HepG2 (cell line): ENCODE results near the gene ARHGAP19. TPM values are rescaled to one million over a fixed set of nuclear protein-coding genes. Genes with fewer than 3 reads are reported as not detected.

ENCODE experiments used
- ATAC-seq: fragments of 200-7000 bp; cut with Tn5 transposase; 3 replicates; pipeline ENCODE4 v1.9.1; 2020; ENCODE audit warnings: mild to moderate bottlenecking, moderate library complexity
- BruUV-seq: library from RNA; stranded (reverse); fragments of 400-500 nt; replicated peaks from 2 replicates; lab custom pipeline; 2021; lab: Mats Ljungman, UMichigan
- CTCF ChIA-PET: fragments of 300-600 bp; formaldehyde crosslinking; extraction: SDS; loops from one replicate; lab custom pipeline; 2021; ENCODE audit warnings: low total read pairs, inconsistent platforms, low intra/inter-chr PET ratio; lab: Yijun Ruan, JAX
- POLR2A ChIA-PET: fragments of 350-600 bp; sonication (Branson Sonifier 250); formaldehyde crosslinking; loops from one replicate; lab custom pipeline; 2020; ENCODE audit warnings: antibody characterized with exemption, inconsistent platforms; lab: Yijun Ruan, JAX
- DNase-seq: peaks from one replicate; pipeline ENCODE4 v3.0.0-alpha.2; 2015; ENCODE audit warnings: low spot score
- FAIRE-seq: peaks from 3 replicates; lab custom pipeline; 2011; peaks lifted over from hg19 to GRCh38; lab: Jason Lieb, UNC
- H2AFZ ChIP-seq: one replicate; pipeline ENCODE4 v1.6.1; 2011; ENCODE audit warnings: low read length, inconsistent platforms
- H3K27ac ChIP-seq: fragments of 300-600 bp; 3 replicates; pipeline ENCODE4 v1.8.0; 2011; ENCODE audit warnings: mixed run types, mild to moderate bottlenecking, mixed read lengths, low read length, inconsistent platforms; ENCODE audit not compliant: insufficient read depth; ENCODE audit errors: extremely low read length
- H3K27me3 ChIP-seq, 2 experiments: fragments of 200-600 bp in 1 of 2; 2 replicates in 1 of 2; 3 replicates in 1 of 2; pipeline versions ENCODE4 v1.6.0 to v1.8.0; 2011; ENCODE audit warnings: low read length in 2 of 2, mild to moderate bottlenecking in 2 of 2, moderate library complexity in 2 of 2, inconsistent platforms in 1 of 2; ENCODE audit not compliant: insufficient read depth in 2 of 2, control insufficient read depth in 1 of 2
- H3K36me3 ChIP-seq, 2 experiments: fragments of 200-600 bp in 1 of 2; replicated peaks in 1 of 2; 2 replicates in 1 of 2; 3 replicates in 1 of 2; pipeline versions ENCODE4 v1.5.1 to v1.8.0; 2011; ENCODE audit warnings: low read length in 2 of 2, inconsistent platforms in 1 of 2; ENCODE audit not compliant: insufficient read depth in 2 of 2, control insufficient read depth in 1 of 2
- H3K4me1 ChIP-seq: 2 replicates; pipeline ENCODE4 v1.5.1; 2012; ENCODE audit warnings: low read length, inconsistent platforms; ENCODE audit not compliant: insufficient read depth
- H3K4me2 ChIP-seq: 2 replicates; pipeline ENCODE4 v1.6.0; 2011; ENCODE audit warnings: low read depth, low read length, inconsistent platforms
- H3K4me3 ChIP-seq, 3 experiments: fragments of 200-600 bp in 1 of 3; sonication (generic), shearing (Covaris generic) in 1 of 3; replicated peaks in 1 of 3; 2 replicates each; pipeline ENCODE4 v1.5.1; 2011 to 2016; ENCODE audit warnings: low read length in 3 of 3, inconsistent platforms in 2 of 3, low read depth in 2 of 3, mild to moderate bottlenecking in 2 of 3, control low read depth in 1 of 3, mixed read lengths in 1 of 3; ENCODE audit not compliant: insufficient read depth in 1 of 3
- H3K79me2 ChIP-seq: one replicate; pipeline ENCODE4 v1.6.1; 2011; ENCODE audit warnings: low read length, inconsistent platforms; ENCODE audit not compliant: insufficient read depth
- H3K9ac ChIP-seq: 2 replicates; pipeline ENCODE4 v1.6.0; 2011; ENCODE audit warnings: mild to moderate bottlenecking, low read depth, low read length, inconsistent platforms; ENCODE audit not compliant: insufficient read depth
- H3K9me3 ChIP-seq: 2 replicates; pipeline ENCODE4 v1.5.1; 2012; ENCODE audit warnings: mild to moderate bottlenecking, low read length
- H4K20me1 ChIP-seq: 2 replicates; pipeline ENCODE4 v1.6.0; 2011; ENCODE audit warnings: inconsistent platforms, mild to moderate bottlenecking, low read length, moderate library complexity; ENCODE audit not compliant: insufficient read depth
- HDAC2 ChIP-seq: sonication (generic); formaldehyde crosslinking; IDR thresholded peaks from 2 replicates; pipeline ENCODE4 v1.4.0; 2020; ENCODE audit warnings: missing genetic modification reagents
- JDP2 ChIP-seq: sonication (generic); formaldehyde crosslinking; IDR thresholded peaks from 2 replicates; pipeline ENCODE4 v1.8.1; 2022; ENCODE audit warnings: missing genetic modification reagents, borderline replicate concordance
- MBD4 ChIP-seq: IDR thresholded peaks from 2 replicates; pipeline ENCODE4 v1.6.1; 2012; ENCODE audit warnings: low read length, inconsistent platforms, borderline replicate concordance
- ZNF251 ChIP-seq: sonication (generic); formaldehyde crosslinking; IDR thresholded peaks from 2 replicates; pipeline ENCODE4 v1.9.0; 2021; ENCODE audit warnings: mild to moderate bottlenecking, missing genetic modification reagents
- ZNF335 ChIP-seq: sonication (generic); formaldehyde crosslinking; IDR thresholded peaks from 2 replicates; pipeline ENCODE4 v1.4.0; 2020; ENCODE audit warnings: missing genetic modification reagents
- ZNF501 ChIP-seq: sonication (generic); formaldehyde crosslinking; IDR thresholded peaks from 2 replicates; pipeline ENCODE4 v1.5.1; 2020; ENCODE audit warnings: mild to moderate bottlenecking, moderate library complexity, missing genetic modification reagents
- ZNF552 ChIP-seq: sonication (generic); formaldehyde crosslinking; IDR thresholded peaks from 2 replicates; pipeline ENCODE4 v1.9.0; 2022; ENCODE audit warnings: missing genetic modification reagents, mild to moderate bottlenecking, borderline replicate concordance
- ZNF678 ChIP-seq: sonication (generic); formaldehyde crosslinking; IDR thresholded peaks from 2 replicates; pipeline ENCODE4 v1.4.0; 2020; ENCODE audit warnings: mild to moderate bottlenecking, missing genetic modification reagents
- ZNF703 ChIP-seq: sonication (generic); formaldehyde crosslinking; IDR thresholded peaks from 2 replicates; pipeline ENCODE4 v1.5.1; 2020; ENCODE audit warnings: missing genetic modification reagents, mild to moderate bottlenecking, moderate library complexity, borderline replicate concordance
- WGBS: methylation state at CpG from one replicate; pipeline ENCODE4 v1.1.6; 2017; ENCODE audit warnings: low lambda C conversion rate; 5-methylcytosine and 5-hydroxymethylcytosine counted together
- in situ Hi-C: cut with HindIII; loops from 2 replicates; pipeline ENCODE4 v1.10.0; 2017; ENCODE audit warnings: low pct_unique_long_range_greater_than_20kb; ENCODE audit not compliant: extremely low pct_ligation_motif_present
- intact Hi-C: fragments of 100-400 bp; cut with micrococcal nuclease; formaldehyde crosslinking; loops from one replicate; pipeline ENCODE4 v1.10.0; 2022; ENCODE audit not compliant: unreplicated experiment
- polyA plus RNA-seq, 8 experiments: library from polyadenylated mRNA; depleted of rRNA in 3 of 8; stranded (reverse) in 7 of 8; unstranded in 1 of 8; fragments of >200 nt; fragmentation: Illumina TruSeq in 4 of 8; extraction: Trizol in 4 of 8; gene quantifications; 2 replicates each; pipeline versions ENCODE4 v1.2.1 to v1.2.3, GENCODE V29; 2011 to 2016; ENCODE audit warnings: low read depth in 4 of 8, missing spikeins in 1 of 8, mixed read lengths in 1 of 8; ENCODE audit not compliant: insufficient read depth in 1 of 8
- total RNA-seq, 5 experiments: library from RNA; depleted of rRNA; stranded (reverse); fragments of >200 nt; fragmentation: Illumina TruSeq; extraction: Trizol; gene quantifications; 2 replicates each; pipeline ENCODE4 v1.2.3, GENCODE V29; 2016; ENCODE audit warnings: low read depth in 1 of 5
- TF ChIP-seq, protein P1 (sequence below): sonication (generic); formaldehyde crosslinking; IDR thresholded peaks from 2 replicates; pipeline ENCODE4 v1.8.1; 2023; ENCODE audit warnings: mild to moderate bottlenecking, missing genetic modification reagents
- TF ChIP-seq, protein P2 (sequence below): sonication (generic); formaldehyde crosslinking; IDR thresholded peaks from 2 replicates; pipeline ENCODE4 v1.4.0; 2020; ENCODE audit warnings: missing genetic modification reagents, borderline replicate concordance

Gene ARHGAP19
- total and polyA plus RNA-seq, 2 of the 13 experiments (the other 11 are each of a cell fraction or from before 2014, with no cell fraction given): 7.6 to 10.0 TPM

DNA sequence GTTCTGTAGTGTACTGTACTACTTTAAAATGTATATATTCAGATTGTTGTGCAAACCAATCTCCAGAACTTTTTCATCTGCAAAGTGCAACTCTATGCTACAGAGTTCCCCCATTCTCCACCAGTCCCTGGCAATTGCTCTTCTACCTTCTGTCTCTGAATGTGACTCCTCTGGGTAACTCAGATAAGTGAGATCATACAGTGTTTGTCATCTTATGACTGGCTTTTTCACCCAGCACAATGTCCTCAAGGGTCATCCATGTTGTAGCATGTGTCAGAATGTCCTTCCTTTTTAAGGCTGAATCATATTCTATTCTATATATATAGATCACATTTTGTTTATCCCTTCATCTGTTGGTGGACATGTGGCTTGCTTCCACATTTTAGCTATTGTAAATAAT lies 117.5 kb downstream of the ARHGAP19 start:
- no peak for ATAC-seq
- in situ Hi-C loops: no loop called here
- H3K79me2 ChIP-seq: no peaks in the 10 kb centered on the region
- POLR2A ChIA-PET: no interaction called here
- no peak overlapping the region for H3K4me3 ChIP-seq
- CTCF ChIA-PET: no interaction called here
- TF ChIP-seq ZNF678 (no peak), ZNF703 (CRISPR knock-in tag) (no peak)
- TF ChIP-seq, all 625 proteins: peak for 0
- intact Hi-C loops: no loop called here
- Histone ChIP-seq H3K4me1 (peaks cover 13% of the 10 kb centered on the region; the same call in 1 of the 2 replicates), H3K27ac (no peak overlapping the region), H3K27me3 (peaks cover 3 to 76% of the 10 kb centered on the region in 2 experiments), H3K36me3 (no peaks in the 10 kb centered on the region), H4K20me1 (no peaks in the 10 kb centered on the region), H2AFZ (no peak overlapping the region), H3K4me2 (no peak overlapping the region), H3K9me3 (no peaks in the 10 kb centered on the region), H3K9ac (no peak overlapping the region)
- FAIRE-seq: no peak
- no peak for DNase-seq
- BruUV-seq: no TSS peak

DNA sequence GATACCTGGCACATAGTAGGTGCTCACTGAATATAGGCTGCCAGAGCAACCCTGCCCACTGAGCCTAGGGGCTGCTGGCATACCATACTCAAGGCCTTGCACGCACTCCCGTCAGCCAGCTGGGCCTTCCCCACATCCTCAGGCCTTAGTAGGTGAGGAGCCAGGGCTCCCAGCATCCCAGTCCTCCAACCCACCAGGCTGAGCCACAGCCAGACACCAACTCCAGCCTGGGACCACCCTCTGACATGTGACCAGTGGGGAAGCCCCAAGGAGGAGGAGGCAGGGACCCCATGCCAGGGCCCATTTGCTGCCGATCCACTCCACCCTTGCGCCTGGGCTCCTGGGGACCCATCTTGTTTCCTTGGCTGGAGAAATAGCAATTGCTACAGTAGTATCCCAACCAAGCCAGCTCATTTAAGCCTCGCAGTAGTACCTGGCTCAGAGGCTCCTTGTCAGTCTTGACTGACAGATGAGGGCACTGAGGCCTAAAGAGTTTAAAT lies 118.1 kb downstream of the ARHGAP19 start:
- Histone ChIP-seq H3K27me3 (peaks cover 3 to 76% of the 10 kb centered on the region in 2 experiments), H3K9ac (no peak overlapping the region), H3K9me3 (no peaks in the 10 kb centered on the region), H2AFZ (no peak overlapping the region), H3K4me1 (peaks cover 16% of the 10 kb centered on the region; the same call in 1 of the 2 replicates), H3K79me2 (no peaks in the 10 kb centered on the region), H3K4me3 (no peak overlapping the region), H3K4me2 (no peak overlapping the region), H4K20me1 (no peaks in the 10 kb centered on the region), H3K27ac (no peak overlapping the region), H3K36me3 (no peaks in the 10 kb centered on the region)
- CTCF ChIA-PET: no interaction called here
- ATAC-seq (no peak), DNase-seq (no peak), FAIRE-seq (no peak)
- no TSS peak for BruUV-seq
- in situ Hi-C loops: no loop called here
- WGBS: 47% methylated on average over 5 of the region's 5 CpGs
- intact Hi-C loops: no loop called here
- POLR2A ChIA-PET: interaction anchor here (2.0 kb wide), 1 partner anchor 17 kb away, joined by 7 read pairs; no protein-coding TSS in a partner anchor
- TF ChIP-seq ZNF251 (CRISPR knock-in tag): no peak
- TF ChIP-seq ZNF552: no peak
- TF ChIP-seq, protein P1, sequence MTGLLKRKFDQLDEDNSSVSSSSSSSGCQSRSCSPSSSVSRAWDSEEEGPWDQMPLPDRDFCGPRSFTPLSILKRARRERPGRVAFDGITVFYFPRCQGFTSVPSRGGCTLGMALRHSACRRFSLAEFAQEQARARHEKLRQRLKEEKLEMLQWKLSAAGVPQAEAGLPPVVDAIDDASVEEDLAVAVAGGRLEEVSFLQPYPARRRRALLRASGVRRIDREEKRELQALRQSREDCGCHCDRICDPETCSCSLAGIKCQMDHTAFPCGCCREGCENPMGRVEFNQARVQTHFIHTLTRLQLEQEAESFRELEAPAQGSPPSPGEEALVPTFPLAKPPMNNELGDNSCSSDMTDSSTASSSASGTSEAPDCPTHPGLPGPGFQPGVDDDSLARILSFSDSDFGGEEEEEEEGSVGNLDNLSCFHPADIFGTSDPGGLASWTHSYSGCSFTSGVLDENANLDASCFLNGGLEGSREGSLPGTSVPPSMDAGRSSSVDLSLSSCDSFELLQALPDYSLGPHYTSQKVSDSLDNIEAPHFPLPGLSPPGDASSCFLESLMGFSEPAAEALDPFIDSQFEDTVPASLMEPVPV: no peak
- TF ChIP-seq, protein P2, sequence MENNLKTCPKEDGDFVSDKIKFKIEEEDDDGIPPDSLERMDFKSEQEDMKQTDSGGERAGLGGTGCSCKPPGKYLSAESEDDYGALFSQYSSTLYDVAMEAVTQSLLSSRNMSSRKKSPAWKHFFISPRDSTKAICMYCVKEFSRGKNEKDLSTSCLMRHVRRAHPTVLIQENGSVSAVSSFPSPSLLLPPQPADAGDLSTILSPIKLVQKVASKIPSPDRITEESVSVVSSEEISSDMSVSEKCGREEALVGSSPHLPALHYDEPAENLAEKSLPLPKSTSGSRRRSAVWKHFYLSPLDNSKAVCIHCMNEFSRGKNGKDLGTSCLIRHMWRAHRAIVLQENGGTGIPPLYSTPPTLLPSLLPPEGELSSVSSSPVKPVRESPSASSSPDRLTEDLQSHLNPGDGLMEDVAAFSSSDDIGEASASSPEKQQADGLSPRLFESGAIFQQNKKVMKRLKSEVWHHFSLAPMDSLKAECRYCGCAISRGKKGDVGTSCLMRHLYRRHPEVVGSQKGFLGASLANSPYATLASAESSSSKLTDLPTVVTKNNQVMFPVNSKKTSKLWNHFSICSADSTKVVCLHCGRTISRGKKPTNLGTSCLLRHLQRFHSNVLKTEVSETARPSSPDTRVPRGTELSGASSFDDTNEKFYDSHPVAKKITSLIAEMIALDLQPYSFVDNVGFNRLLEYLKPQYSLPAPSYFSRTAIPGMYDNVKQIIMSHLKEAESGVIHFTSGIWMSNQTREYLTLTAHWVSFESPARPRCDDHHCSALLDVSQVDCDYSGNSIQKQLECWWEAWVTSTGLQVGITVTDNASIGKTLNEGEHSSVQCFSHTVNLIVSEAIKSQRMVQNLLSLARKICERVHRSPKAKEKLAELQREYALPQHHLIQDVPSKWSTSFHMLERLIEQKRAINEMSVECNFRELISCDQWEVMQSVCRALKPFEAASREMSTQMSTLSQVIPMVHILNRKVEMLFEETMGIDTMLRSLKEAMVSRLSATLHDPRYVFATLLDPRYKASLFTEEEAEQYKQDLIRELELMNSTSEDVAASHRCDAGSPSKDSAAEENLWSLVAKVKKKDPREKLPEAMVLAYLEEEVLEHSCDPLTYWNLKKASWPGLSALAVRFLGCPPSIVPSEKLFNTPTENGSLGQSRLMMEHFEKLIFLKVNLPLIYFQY (CRISPR knock-in tag): no peak
- TF ChIP-seq ZNF335 (CRISPR knock-in tag): no peak
- no peak for TF ChIP-seq ZNF501 (CRISPR knock-in tag)
- no peak for TF ChIP-seq MBD4
- TF ChIP-seq JDP2: no peak
- TF ChIP-seq HDAC2 (CRISPR knock-in tag): no peak
